Measurements from ENCODE around the gene HAUS6. TPM values are rescaled to one million over a fixed set of nuclear protein-coding genes. Genes with fewer than 3 reads are reported as not detected.

Gene HAUS6
- total and polyA plus RNA-seq, 2 of the 13 experiments (the other 11 are each of a cell fraction or from before 2014, with no cell fraction given) = 9.8 to 31.1 TPM

GRCh38 chr9:19036611-19037010, 66.1 kb downstream of the HAUS6 start:
- no peak overlapping the region for H3K4me3 ChIP-seq (replicated peaks in 1 of 3; ENCODE audit: insufficient read depth in 1 of 3, low read depth in 2 of 3, low read length in 3 of 3)
- TF ChIP-seq ZNF331 (CRISPR knock-in tag; IDR thresholded peaks at IDR 0.05) = no peak
- TF ChIP-seq SOX13 (IDR thresholded peaks at IDR 0.05) = no peak
- no peak for TF ChIP-seq SOX13 (CRISPR knock-in tag; conservative IDR thresholded peaks at IDR 0.05 in 1 of 2, IDR thresholded peaks at IDR 0.05 in 1 of 2)
- TF ChIP-seq ZNF660 (CRISPR knock-in tag; IDR thresholded peaks at IDR 0.05; ENCODE audit: borderline replicate concordance, low read depth) = no peak
- peak; percentile 29; the same call in 1 of the 2 replicates for TF ChIP-seq CTCF (CRISPR knock-in tag; IDR thresholded peaks at IDR 0.05)
- 0 out of 5 replicates have a peak, but pooled peaks cover 0 to 5% of the 10 kb centered on the region in 2 experiments for H3K27me3 ChIP-seq (ENCODE audit: control insufficient read depth in 1 of 2, insufficient read depth in 2 of 2, low read length in 2 of 2)
- H3K4me2 ChIP-seq (ENCODE audit: low read depth, low read length) = no peak overlapping the region
- peak; percentile 63; the same call in 2 of the 3 replicates for ATAC-seq
- ChIA-PET CTCF (ENCODE audit: low intra/inter-chr PET ratio, low total read pairs) (no interaction called here), POLR2A (no interaction called here)
- intact Hi-C loops (cut with micrococcal nuclease; ENCODE audit: unreplicated experiment) = no loop called here
- H3K4me1 ChIP-seq (ENCODE audit: insufficient read depth, low read length) = no peaks in the 10 kb centered on the region
- H4K20me1 ChIP-seq (ENCODE audit: insufficient read depth, low read length) = no peaks in the 10 kb centered on the region
- BruUV-seq (replicated peaks) = no TSS peak
- no peaks in the 10 kb centered on the region for H3K79me2 ChIP-seq (ENCODE audit: insufficient read depth, low read length)
- no peak for DNase-seq (ENCODE audit: low spot score)
- no peak overlapping the region for H3K27ac ChIP-seq (ENCODE audit: extremely low read length, insufficient read depth, low read length)
- H3K9ac ChIP-seq (ENCODE audit: insufficient read depth, low read depth, low read length) = no peak overlapping the region
- no peak for FAIRE-seq
- no peaks in the 10 kb centered on the region for H3K9me3 ChIP-seq (ENCODE audit: low read length)
- in situ Hi-C loops (cut with HindIII; ENCODE audit: extremely low pct_ligation_motif_present, low pct_unique_long_range_greater_than_20kb) = loop anchor here (25.0 kb wide), 1 partner anchor 1224 kb away; no protein-coding TSS in a partner anchor
- H3K36me3 ChIP-seq (replicated peaks in 1 of 2; ENCODE audit: control insufficient read depth in 1 of 2, insufficient read depth in 2 of 2, low read length in 2 of 2) = no peaks in the 10 kb centered on the region
- WGBS (ENCODE audit: low lambda C conversion rate) = 78% methylated on average over 5 of the region's 5 CpGs
- no peak overlapping the region for H2AFZ ChIP-seq (ENCODE audit: low read length)

- Histone ChIP-seq H3K79me2 (ENCODE audit: insufficient read depth, low read length) (no peaks in the 10 kb centered on the region), H3K9me3 (ENCODE audit: low read length) (no peaks in the 10 kb centered on the region), H3K36me3 (replicated peaks in 1 of 2; ENCODE audit: control insufficient read depth in 1 of 2, insufficient read depth in 2 of 2, low read length in 2 of 2) (no peaks in the 10 kb centered on the region), H4K20me1 (ENCODE audit: insufficient read depth, low read length) (no peaks in the 10 kb centered on the region), H3K9ac (ENCODE audit: insufficient read depth, low read depth, low read length) (no peak within 1 kb of the TSS), H3K4me3 (replicated peaks in 1 of 3; ENCODE audit: insufficient read depth in 1 of 3, low read depth in 2 of 3, low read length in 3 of 3) (no peak within 1 kb of the TSS), H2AFZ (ENCODE audit: low read length) (no peak within 1 kb of the TSS), H3K4me2 (ENCODE audit: low read depth, low read length) (no peak within 1 kb of the TSS), H3K27me3 (ENCODE audit: control insufficient read depth in 1 of 2, insufficient read depth in 2 of 2, low read length in 2 of 2) (peaks cover 0 to 5% of the 10 kb centered on the region in 2 experiments; a peak in 1 of 5 replicates), H3K4me1 (ENCODE audit: insufficient read depth, low read length) (no peaks in the 10 kb centered on the region), H3K27ac (ENCODE audit: extremely low read length, insufficient read depth, low read length) (no peak within 1 kb of the TSS)
- ChIA-PET POLR2A (no interaction called here), CTCF (ENCODE audit: low intra/inter-chr PET ratio, low total read pairs) (no interaction called here)
- ATAC-seq (no peak), DNase-seq (ENCODE audit: low spot score) (no peak), FAIRE-seq (no peak)
- intact Hi-C loops (cut with micrococcal nuclease; ENCODE audit: unreplicated experiment) (no loop called here), in situ Hi-C loops (cut with HindIII; ENCODE audit: extremely low pct_ligation_motif_present, low pct_unique_long_range_greater_than_20kb) (loop anchor here (25.0 kb wide), 1 partner anchor 1221 kb away; no protein-coding TSS in a partner anchor)
- WGBS (ENCODE audit: low lambda C conversion rate) = 17% methylated on average over 2 of the region's 20 CpGs
- no TSS peak for BruUV-seq (replicated peaks)
- TF ChIP-seq ZNF747 (CRISPR knock-in tag; IDR thresholded peaks at IDR 0.05; ENCODE audit: borderline replicate concordance) = no peak
- TF ChIP-seq MLX (CRISPR knock-in tag; IDR thresholded peaks at IDR 0.05) = no peak
- no peak for TF ChIP-seq ZBTB8A (CRISPR knock-in tag; IDR thresholded peaks at IDR 0.05; ENCODE audit: borderline replicate concordance, low read depth)
- TF ChIP-seq ZFP62 (CRISPR knock-in tag; IDR thresholded peaks at IDR 0.05) = no peak
- no peak for TF ChIP-seq MEIS1 (CRISPR knock-in tag; IDR thresholded peaks at IDR 0.05; ENCODE audit: borderline replicate concordance)
- TF ChIP-seq PAX8 (CRISPR knock-in tag; IDR thresholded peaks at IDR 0.05; ENCODE audit: borderline replicate concordance) = no peak
- no peak for TF ChIP-seq CEBPZ (IDR thresholded peaks at IDR 0.05; ENCODE audit: low read length)
- no peak for TF ChIP-seq RFX1 (IDR thresholded peaks at IDR 0.05)
- no peak for TF ChIP-seq FOXC1 (CRISPR knock-in tag; IDR thresholded peaks at IDR 0.05; ENCODE audit: borderline replicate concordance)
Measured at GRCh38 chr9:19033015-19033414, 69.7 kb downstream of the HAUS6 start, which contains the start of gene SAXO1. Gene SAXO1, minus strand, starts transcription at chr9:19033209. Its CDS starts 301 bp downstream, at chr9:19032908.

All from HepG2 (cell line).